ENCODE results near the gene PHF2.

DNA sequence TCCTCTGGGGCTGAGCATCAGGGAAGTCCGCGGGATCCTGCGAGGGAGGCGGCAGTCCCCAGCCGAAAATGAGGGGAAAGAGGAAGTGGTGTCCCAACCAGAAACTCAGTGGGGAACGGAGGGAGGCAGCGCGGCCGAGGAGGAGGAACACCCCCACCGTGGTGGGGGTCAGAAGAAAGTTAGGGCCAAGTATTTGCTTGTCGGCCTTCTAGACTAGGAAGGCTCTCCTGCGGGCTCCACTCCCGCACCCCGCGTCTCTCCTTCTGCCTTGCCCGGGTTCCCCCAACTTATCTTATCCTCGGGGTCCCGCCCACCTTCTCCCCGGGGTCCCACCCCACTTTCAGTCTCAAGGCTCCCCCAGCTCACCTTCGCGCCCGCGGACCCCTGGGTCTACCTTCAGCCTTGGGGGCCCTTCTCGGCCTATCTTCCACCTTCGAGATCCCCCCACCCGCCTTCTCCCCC, 557 bp upstream of the PHF2 start:
- TF ChIP-seq, protein P1, sequence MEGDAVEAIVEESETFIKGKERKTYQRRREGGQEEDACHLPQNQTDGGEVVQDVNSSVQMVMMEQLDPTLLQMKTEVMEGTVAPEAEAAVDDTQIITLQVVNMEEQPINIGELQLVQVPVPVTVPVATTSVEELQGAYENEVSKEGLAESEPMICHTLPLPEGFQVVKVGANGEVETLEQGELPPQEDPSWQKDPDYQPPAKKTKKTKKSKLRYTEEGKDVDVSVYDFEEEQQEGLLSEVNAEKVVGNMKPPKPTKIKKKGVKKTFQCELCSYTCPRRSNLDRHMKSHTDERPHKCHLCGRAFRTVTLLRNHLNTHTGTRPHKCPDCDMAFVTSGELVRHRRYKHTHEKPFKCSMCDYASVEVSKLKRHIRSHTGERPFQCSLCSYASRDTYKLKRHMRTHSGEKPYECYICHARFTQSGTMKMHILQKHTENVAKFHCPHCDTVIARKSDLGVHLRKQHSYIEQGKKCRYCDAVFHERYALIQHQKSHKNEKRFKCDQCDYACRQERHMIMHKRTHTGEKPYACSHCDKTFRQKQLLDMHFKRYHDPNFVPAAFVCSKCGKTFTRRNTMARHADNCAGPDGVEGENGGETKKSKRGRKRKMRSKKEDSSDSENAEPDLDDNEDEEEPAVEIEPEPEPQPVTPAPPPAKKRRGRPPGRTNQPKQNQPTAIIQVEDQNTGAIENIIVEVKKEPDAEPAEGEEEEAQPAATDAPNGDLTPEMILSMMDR (conservative IDR thresholded peaks at IDR 0.05), result no peak
- TF ChIP-seq EZH2 (IDR thresholded peaks at IDR 0.05; ENCODE audit: low read depth), result no peak
